ENCODE measurements around the gene JARID2.

GRCh38 chr6:15477746-15478145, 231.9 kb downstream of the JARID2 start:
- TF ChIP-seq, protein P1, sequence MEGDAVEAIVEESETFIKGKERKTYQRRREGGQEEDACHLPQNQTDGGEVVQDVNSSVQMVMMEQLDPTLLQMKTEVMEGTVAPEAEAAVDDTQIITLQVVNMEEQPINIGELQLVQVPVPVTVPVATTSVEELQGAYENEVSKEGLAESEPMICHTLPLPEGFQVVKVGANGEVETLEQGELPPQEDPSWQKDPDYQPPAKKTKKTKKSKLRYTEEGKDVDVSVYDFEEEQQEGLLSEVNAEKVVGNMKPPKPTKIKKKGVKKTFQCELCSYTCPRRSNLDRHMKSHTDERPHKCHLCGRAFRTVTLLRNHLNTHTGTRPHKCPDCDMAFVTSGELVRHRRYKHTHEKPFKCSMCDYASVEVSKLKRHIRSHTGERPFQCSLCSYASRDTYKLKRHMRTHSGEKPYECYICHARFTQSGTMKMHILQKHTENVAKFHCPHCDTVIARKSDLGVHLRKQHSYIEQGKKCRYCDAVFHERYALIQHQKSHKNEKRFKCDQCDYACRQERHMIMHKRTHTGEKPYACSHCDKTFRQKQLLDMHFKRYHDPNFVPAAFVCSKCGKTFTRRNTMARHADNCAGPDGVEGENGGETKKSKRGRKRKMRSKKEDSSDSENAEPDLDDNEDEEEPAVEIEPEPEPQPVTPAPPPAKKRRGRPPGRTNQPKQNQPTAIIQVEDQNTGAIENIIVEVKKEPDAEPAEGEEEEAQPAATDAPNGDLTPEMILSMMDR (IDR thresholded peaks at IDR 0.05; ENCODE audit: insufficient read depth, low read length, poor library complexity, severe bottlenecking), result no peak
- no peak for TF ChIP-seq EZH2phosphoT487 (conservative IDR thresholded peaks at IDR 0.05; ENCODE audit: low read length)

Measured in SU-DHL-6 (cell line).